Measurements from ENCODE around the gene PPP4R1. TPM values are rescaled to one million over a fixed set of nuclear protein-coding genes. Genes with fewer than 3 reads are reported as not detected.

PPP4R1 gene
- total RNA-seq, 2 donors from 2014 or later = 55.8 to 77.6 TPM

GRCh38 chr18:9637036-9637767, 22.8 kb upstream of the PPP4R1 start:
- ATAC-seq = no peak
- intact Hi-C loops (cut with DNase I) = no loop called here
- DNase-seq = no peak

GRCh38 chr18:9634856-9635255, 20.5 kb upstream of the PPP4R1 start:
- intact Hi-C loops (cut with DNase I) = no loop called here
- DNase-seq = no peak
- no peak for ATAC-seq

- intact Hi-C loops (cut with DNase I) = no loop called here
- DNase-seq = no peak
- ATAC-seq = no peak
These were observed 17.6 kb upstream of the PPP4R1 start for GRCh38 chr18:9631814-9632496.

- DNase-seq (no peak), ATAC-seq (no peak)
- intact Hi-C loops (cut with DNase I) = no loop called here
These were observed 16.1 kb upstream of the PPP4R1 start for GRCh38 chr18:9630444-9630843.

GRCh38 chr18:9629709-9630108, 15.3 kb upstream of the PPP4R1 start:
- ATAC-seq (peak in 1 of 2 donors; percentile 41), DNase-seq (no peak)
- intact Hi-C loops (cut with DNase I) = no loop called here

- intact Hi-C loops (cut with DNase I) = no loop called here
- no peak for ATAC-seq
- DNase-seq = no peak
These were observed 14.6 kb upstream of the PPP4R1 start for GRCh38 chr18:9628984-9629383.

GRCh38 chr18:9627642-9628041, 13.3 kb upstream of the PPP4R1 start:
- no peak for DNase-seq
- intact Hi-C loops (cut with DNase I) = no loop called here
- peak in 1 of 2 donors; percentile 11 for ATAC-seq

GRCh38 chr18:9619990-9620389, 5.6 kb upstream of the PPP4R1 start:
- ATAC-seq = no peak
- DNase-seq = no peak
- intact Hi-C loops (cut with DNase I) = loop anchor here (10.0 kb wide), 2 partner anchors 45 to 295 kb away; partner anchors contain the start of gene VAPA (in 1 of the 2)

- no peak for DNase-seq
- ATAC-seq = no peak
- intact Hi-C loops (cut with DNase I) = loop anchor here (10.0 kb wide), 2 partner anchors 45 to 295 kb away; partner anchors contain the start of gene VAPA (in 1 of the 2)
These were observed 5.2 kb upstream of the PPP4R1 start for GRCh38 chr18:9619545-9619944.

- no peak for DNase-seq
- no peak for ATAC-seq
- intact Hi-C loops (cut with DNase I) = loop anchor here (10.0 kb wide), 2 partner anchors 46 to 296 kb away; partner anchors contain the start of gene VAPA (in 1 of the 2)
These were observed 4.7 kb upstream of the PPP4R1 start for GRCh38 chr18:9619056-9619455.

GRCh38 chr18:9617006-9617542, 2.7 kb upstream of the PPP4R1 start:
- intact Hi-C loops (cut with DNase I) = loop anchor here (10.0 kb wide), 2 partner anchors 48 to 298 kb away; partner anchors contain the start of gene VAPA (in 1 of the 2)
- no peak for DNase-seq
- ATAC-seq = no peak

GRCh38 chr18:9616049-9616448, 1.7 kb upstream of the PPP4R1 start:
- ATAC-seq (no peak), DNase-seq (no peak)
- intact Hi-C loops (cut with DNase I) = loop anchor here (10.0 kb wide), 2 partner anchors 49 to 299 kb away; partner anchors contain the start of gene VAPA (in 1 of the 2)

GRCh38 chr18:9615280-9615797, 980 bp upstream of the PPP4R1 start:
- ATAC-seq (no peak), DNase-seq (no peak)
- intact Hi-C loops (cut with DNase I) = loop anchor here (10.0 kb wide), 2 partner anchors 49 to 299 kb away; partner anchors contain the start of gene VAPA (in 1 of the 2)

- peak; percentile 29 to 62 for ATAC-seq
- peak; percentile 76 for DNase-seq
- intact Hi-C loops (cut with DNase I) = loop anchor here (10.0 kb wide), 2 partner anchors 51 to 301 kb away; partner anchors contain the start of gene VAPA (in 1 of the 2)
These were observed 584 bp downstream of the PPP4R1 start for GRCh38 chr18:9613550-9614400.

GRCh38 chr18:9612977-9613376, 1.4 kb downstream of the PPP4R1 start:
- intact Hi-C loops (cut with DNase I) = loop anchor here (10.0 kb wide), 2 partner anchors 52 to 302 kb away; partner anchors contain the start of gene VAPA (in 1 of the 2)
- ATAC-seq = no peak
- DNase-seq = no peak

GRCh38 chr18:9612215-9612830, 2.0 kb downstream of the PPP4R1 start:
- intact Hi-C loops (cut with DNase I) = loop anchor here (10.0 kb wide), 2 partner anchors 52 to 302 kb away; partner anchors contain the start of gene VAPA (in 1 of the 2)
- DNase-seq = no peak
- ATAC-seq = peak in 1 of 2 donors; percentile 47

- ATAC-seq = no peak
- no peak for DNase-seq
- intact Hi-C loops (cut with DNase I) = no loop called here
These were observed 5.2 kb downstream of the PPP4R1 start for GRCh38 chr18:9609190-9609589.

GRCh38 chr18:9608728-9609127, 5.6 kb downstream of the PPP4R1 start:
- intact Hi-C loops (cut with DNase I) = no loop called here
- DNase-seq = no peak
- no peak for ATAC-seq

Data from left cardiac atrium (tissue), 4 donors.